Smooth muscle cell (in vitro differentiated cells): ENCODE measurements around the gene ACAT2. TPM values are rescaled to one million over a fixed set of nuclear protein-coding genes. Genes with fewer than 3 reads are reported as not detected.

ENCODE experiments used
- DNase-seq: peaks from one replicate; lab custom pipeline; 2025; ENCODE audit not compliant: unreplicated experiment; lab: John Stamatoyannopoulos, UW
- H2AFZ ChIP-seq: fragments of 200-600 bp; sonication (generic); 2 replicates; pipeline ENCODE4 v1.6.0; 2016; ENCODE audit warnings: antibody characterized with exemption, low read depth, mild to moderate bottlenecking
- H3F3A ChIP-seq: fragments of 200-600 bp; sonication (generic); 2 replicates; pipeline ENCODE4 v1.6.0; 2017; ENCODE audit warnings: antibody characterized with exemption, low read depth
- H3K27ac ChIP-seq: fragments of 200-600 bp; sonication (generic); 2 replicates; pipeline ENCODE4 v1.5.1; 2016; ENCODE audit warnings: low read depth, mild to moderate bottlenecking
- H3K27me3 ChIP-seq: fragments of 200-600 bp; sonication (generic); 2 replicates; pipeline ENCODE4 v1.6.1; 2016; ENCODE audit warnings: low read depth, mild to moderate bottlenecking
- H3K36me3 ChIP-seq: fragments of 200-600 bp; sonication (generic); 2 replicates; pipeline ENCODE4 v1.5.1; 2016; ENCODE audit warnings: low read depth
- H3K4me1 ChIP-seq: fragments of 200-600 bp; sonication (generic); 2 replicates; pipeline ENCODE4 v1.5.1; 2016; ENCODE audit warnings: low read depth
- H3K4me2 ChIP-seq: fragments of 200-600 bp; sonication (generic); 2 replicates; pipeline ENCODE4 v1.6.0; 2016; ENCODE audit warnings: mild to moderate bottlenecking
- H3K4me3 ChIP-seq: fragments of 200-600 bp; sonication (generic); 2 replicates; pipeline ENCODE4 v1.5.1; 2016; ENCODE audit warnings: mild to moderate bottlenecking
- H3K79me2 ChIP-seq: fragments of 200-600 bp; sonication (generic); 2 replicates; pipeline ENCODE4 v1.6.0; 2016; ENCODE audit warnings: low read depth, mild to moderate bottlenecking
- H3K9ac ChIP-seq: fragments of 200-600 bp; sonication (generic); 2 replicates; pipeline ENCODE4 v1.6.0; 2016; ENCODE audit warnings: low read depth
- H3K9me3 ChIP-seq: fragments of 200-600 bp; sonication (generic); replicated peaks from 2 replicates; pipeline ENCODE4 v1.5.1; 2016; ENCODE audit warnings: low read depth
- H4K20me1 ChIP-seq: fragments of 200-600 bp; sonication (generic); 2 replicates; pipeline ENCODE4 v1.6.0; 2016; ENCODE audit warnings: low read depth
- WGBS: methylation state at CpG from one replicate; pipeline ENCODE4 v1.1.7; 2016; ENCODE audit warnings: low lambda C conversion rate; 5-methylcytosine and 5-hydroxymethylcytosine counted together
- polyA plus RNA-seq: library from polyadenylated mRNA; unstranded; fragments of >200 nt; fragmentation: Nextera tagmentation; extraction: Ambion mirVana; gene quantifications from 2 replicates; pipeline ENCODE4 v1.2.1, GENCODE V29; 2016
- total RNA-seq: library from RNA; depleted of rRNA; stranded (reverse); fragments of >200 nt; gene quantifications from 2 replicates; pipeline ENCODE4 v1.2.3, GENCODE V29; 2014
- TF ChIP-seq, protein P1 (sequence below): fragments of 200-600 bp; sonication (generic); IDR thresholded peaks from 2 replicates; pipeline ENCODE4 v1.5.1; 2017; ENCODE audit warnings: borderline replicate concordance, mild to moderate bottlenecking, antibody characterized with exemption; ENCODE audit not compliant: insufficient read depth, poor library complexity, severe bottlenecking

Gene ACAT2
- total and polyA plus RNA-seq, 2 experiments from 2014 or later: 21.5 to 82.5 TPM

DNA sequence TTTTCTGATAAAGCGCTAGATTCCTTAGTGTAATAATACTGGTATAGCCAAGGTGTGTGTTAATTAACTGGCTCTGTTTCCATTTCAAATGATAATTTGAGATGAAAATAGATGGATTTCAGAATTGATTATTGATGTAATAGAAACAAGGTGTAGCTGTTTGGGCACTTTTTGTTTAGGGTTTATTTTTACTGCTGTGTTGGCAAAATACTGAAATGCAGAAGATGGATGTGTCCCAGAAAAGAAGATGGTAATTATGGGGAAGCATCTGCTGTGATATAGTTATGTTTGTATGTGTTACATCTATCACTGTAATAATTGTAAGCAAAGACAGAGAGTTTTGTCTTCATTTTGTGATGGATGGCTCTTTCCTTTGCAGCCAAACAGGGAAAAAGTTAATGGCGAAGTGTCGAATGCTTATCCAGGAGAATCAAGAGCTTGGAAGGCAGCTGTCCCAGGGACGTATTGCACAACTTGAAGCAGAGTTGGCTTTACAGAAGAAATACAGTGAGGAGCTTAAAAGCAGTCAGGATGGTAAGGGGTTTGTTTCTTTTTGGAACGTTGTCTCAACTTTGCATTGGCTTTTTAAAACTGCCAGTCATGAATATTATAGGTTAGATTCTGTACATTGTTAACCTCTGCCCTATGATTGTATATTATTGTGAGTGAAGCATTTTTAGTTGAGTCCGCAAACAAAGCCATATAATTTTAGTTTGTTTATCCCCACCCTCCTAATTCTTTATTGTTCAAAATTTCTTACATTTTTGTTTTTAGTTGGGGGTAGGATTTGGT lies 8.6 kb upstream of the ACAT2 start:
- peaks cover 24% of the 10 kb centered on the region for H3F3A ChIP-seq
- no peaks in the 10 kb centered on the region for H3K9me3 ChIP-seq
- peaks cover 32% of the 10 kb centered on the region for H3K36me3 ChIP-seq
- H3K4me1 ChIP-seq: no peaks in the 10 kb centered on the region
- peak overlapping the region; percentile 16 for H3K27ac ChIP-seq
- H3K4me2 ChIP-seq: no peak overlapping the region
- H4K20me1 ChIP-seq: peaks cover 26% of the 10 kb centered on the region
- no peaks in the 10 kb centered on the region for H3K27me3 ChIP-seq
- TF ChIP-seq, protein P1, sequence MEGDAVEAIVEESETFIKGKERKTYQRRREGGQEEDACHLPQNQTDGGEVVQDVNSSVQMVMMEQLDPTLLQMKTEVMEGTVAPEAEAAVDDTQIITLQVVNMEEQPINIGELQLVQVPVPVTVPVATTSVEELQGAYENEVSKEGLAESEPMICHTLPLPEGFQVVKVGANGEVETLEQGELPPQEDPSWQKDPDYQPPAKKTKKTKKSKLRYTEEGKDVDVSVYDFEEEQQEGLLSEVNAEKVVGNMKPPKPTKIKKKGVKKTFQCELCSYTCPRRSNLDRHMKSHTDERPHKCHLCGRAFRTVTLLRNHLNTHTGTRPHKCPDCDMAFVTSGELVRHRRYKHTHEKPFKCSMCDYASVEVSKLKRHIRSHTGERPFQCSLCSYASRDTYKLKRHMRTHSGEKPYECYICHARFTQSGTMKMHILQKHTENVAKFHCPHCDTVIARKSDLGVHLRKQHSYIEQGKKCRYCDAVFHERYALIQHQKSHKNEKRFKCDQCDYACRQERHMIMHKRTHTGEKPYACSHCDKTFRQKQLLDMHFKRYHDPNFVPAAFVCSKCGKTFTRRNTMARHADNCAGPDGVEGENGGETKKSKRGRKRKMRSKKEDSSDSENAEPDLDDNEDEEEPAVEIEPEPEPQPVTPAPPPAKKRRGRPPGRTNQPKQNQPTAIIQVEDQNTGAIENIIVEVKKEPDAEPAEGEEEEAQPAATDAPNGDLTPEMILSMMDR: no peak
- DNase-seq: no peak
- no peak overlapping the region for H3K9ac ChIP-seq
- H3K79me2 ChIP-seq: peaks cover 24% of the 10 kb centered on the region
- H2AFZ ChIP-seq: no peak overlapping the region
- H3K4me3 ChIP-seq: no peak overlapping the region
- WGBS: 92% methylated on average over 6 of the region's 6 CpGs

DNA sequence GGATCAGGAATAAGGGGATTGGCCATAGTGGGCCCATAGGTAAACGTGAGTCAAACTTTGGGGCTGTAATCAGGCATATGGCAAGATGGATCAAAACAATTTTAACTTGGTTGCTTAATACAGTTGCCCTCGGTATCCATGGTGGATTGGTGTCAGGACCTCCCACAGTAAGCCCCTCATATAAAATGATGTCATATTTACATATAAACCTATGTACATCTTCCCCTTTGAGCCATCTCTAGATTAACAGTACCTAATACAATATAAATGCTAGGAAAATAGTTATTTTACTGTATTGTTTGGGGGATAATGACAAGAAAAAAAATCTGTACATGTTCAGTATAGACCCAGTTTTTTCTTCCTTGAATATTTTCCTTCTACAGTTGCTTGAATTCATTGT lies 7.4 kb upstream of the ACAT2 start:
- Histone ChIP-seq H2AFZ (no peak overlapping the region), H3K27me3 (no peaks in the 10 kb centered on the region), H3K9ac (no peak overlapping the region), H3K4me2 (no peak overlapping the region), H3F3A (peaks cover 28% of the 10 kb centered on the region), H3K27ac (peak overlapping the region; percentile 16), H3K4me1 (no peaks in the 10 kb centered on the region), H3K79me2 (peaks cover 24% of the 10 kb centered on the region), H3K9me3 (no peaks in the 10 kb centered on the region), H3K36me3 (peaks cover 29% of the 10 kb centered on the region), H4K20me1 (peaks cover 26% of the 10 kb centered on the region), H3K4me3 (no peak overlapping the region)
- DNase-seq: no peak
- WGBS: 98% methylated on average over 2 of the region's 2 CpGs
- TF ChIP-seq, protein P1: no peak

DNA sequence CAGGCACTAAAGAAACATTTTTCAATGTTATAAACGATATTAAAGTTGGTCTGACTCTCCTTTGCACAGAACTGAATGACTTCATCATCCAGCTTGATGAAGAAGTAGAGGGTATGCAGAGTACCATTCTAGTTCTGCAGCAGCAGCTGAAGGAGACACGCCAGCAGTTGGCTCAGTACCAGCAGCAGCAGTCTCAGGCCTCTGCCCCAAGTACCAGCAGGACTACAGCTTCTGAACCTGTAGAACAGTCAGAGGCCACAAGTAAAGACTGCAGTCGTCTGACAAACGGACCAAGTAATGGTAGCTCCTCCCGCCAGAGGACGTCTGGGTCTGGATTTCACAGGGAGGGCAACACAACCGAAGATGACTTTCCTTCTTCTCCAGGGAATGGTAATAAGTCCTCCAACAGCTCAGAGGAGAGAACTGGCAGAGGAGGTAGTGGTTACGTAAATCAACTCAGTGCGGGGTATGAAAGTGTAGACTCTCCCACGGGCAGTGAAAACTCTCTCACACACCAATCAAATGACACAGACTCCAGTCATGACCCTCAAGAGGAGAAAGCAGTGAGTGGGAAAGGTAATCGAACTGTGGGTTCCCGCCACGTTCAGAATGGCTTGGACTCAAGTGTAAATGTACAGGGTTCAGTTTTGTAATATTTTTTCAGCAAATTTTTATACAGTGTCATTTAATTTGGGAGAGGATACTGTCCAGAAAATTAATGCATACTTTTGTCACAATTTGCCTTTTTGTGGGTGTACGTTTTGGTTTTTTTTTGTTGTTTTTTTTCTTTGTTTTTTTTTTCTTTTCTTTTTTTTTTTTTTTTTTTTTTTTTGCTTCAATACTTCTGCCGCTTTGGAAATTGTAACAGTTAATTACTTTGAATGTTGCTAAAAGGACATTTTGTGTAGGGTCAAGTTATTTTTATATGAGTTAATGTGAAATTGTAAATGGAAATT lies 6.6 kb upstream of the ACAT2 start:
- Histone ChIP-seq H3K79me2 (peaks cover 22% of the 10 kb centered on the region), H3K4me2 (no peak overlapping the region), H3K27me3 (no peaks in the 10 kb centered on the region), H3K36me3 (peaks cover 22% of the 10 kb centered on the region), H3K27ac (no peak overlapping the region), H4K20me1 (peaks cover 23% of the 10 kb centered on the region), H2AFZ (no peak overlapping the region), H3K4me1 (peaks cover 6% of the 10 kb centered on the region), H3K9ac (no peak overlapping the region), H3F3A (peaks cover 36% of the 10 kb centered on the region), H3K9me3 (no peaks in the 10 kb centered on the region), H3K4me3 (no peak overlapping the region)
- whole genome bisulfite sequencing: 96% methylated on average over 15 of the region's 15 CpGs
- TF ChIP-seq, protein P1: no peak
- no peak for DNase-seq
